Astrocyte (in vitro differentiated cells and primary cell): ENCODE results near the gene PTPRD.

ENCODE experiments used
- EZH2 ChIP-seq: IDR thresholded peaks from 2 replicates; pipeline ENCODE4 v1.6.1; 2012; ENCODE audit warnings: mild to moderate bottlenecking, low read length, inconsistent platforms; ENCODE audit not compliant: insufficient read depth
- TF ChIP-seq, protein P1 (sequence below): IDR thresholded peaks from 2 replicates; pipeline ENCODE4 v1.5.1; 2011; ENCODE audit warnings: low read depth, mild to moderate bottlenecking, inconsistent platforms, low read length, moderate library complexity; ENCODE audit not compliant: insufficient read depth

DNA sequence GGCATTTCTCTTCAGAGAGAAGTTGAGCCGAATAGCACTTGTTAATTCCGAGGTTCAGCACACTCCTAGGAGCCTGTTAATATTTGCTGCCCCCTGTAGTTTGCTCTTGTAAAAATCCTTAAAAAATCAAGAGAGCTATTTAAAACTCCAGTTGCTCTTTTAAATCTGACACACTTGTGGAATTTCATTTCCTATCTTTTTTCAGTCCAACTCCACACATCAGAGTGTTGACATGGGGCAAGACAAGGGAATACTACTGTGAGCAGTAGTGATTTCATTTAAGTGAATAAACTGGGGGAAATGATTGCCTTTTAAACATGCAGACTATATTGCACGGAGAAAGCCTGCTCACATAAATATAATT lies 1717.0 kb downstream of the PTPRD start:
- no peak for TF ChIP-seq EZH2
- TF ChIP-seq, protein P1, sequence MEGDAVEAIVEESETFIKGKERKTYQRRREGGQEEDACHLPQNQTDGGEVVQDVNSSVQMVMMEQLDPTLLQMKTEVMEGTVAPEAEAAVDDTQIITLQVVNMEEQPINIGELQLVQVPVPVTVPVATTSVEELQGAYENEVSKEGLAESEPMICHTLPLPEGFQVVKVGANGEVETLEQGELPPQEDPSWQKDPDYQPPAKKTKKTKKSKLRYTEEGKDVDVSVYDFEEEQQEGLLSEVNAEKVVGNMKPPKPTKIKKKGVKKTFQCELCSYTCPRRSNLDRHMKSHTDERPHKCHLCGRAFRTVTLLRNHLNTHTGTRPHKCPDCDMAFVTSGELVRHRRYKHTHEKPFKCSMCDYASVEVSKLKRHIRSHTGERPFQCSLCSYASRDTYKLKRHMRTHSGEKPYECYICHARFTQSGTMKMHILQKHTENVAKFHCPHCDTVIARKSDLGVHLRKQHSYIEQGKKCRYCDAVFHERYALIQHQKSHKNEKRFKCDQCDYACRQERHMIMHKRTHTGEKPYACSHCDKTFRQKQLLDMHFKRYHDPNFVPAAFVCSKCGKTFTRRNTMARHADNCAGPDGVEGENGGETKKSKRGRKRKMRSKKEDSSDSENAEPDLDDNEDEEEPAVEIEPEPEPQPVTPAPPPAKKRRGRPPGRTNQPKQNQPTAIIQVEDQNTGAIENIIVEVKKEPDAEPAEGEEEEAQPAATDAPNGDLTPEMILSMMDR = peak; percentile 54
